Measurements from ENCODE around the gene EFHD1.
A peak's percentile ranks its signal among the peaks of the same experiment; 100 is the strongest.

The EFHD1 gene

GRCh38 chr2:232633413-232634205 is at the start of gene EFHD1:
Gene EFHD1 (plus strand): TSS chr2:232633604. CDS start chr2:232633705, 101 bp downstream.
- DNase-seq (ENCODE audit: low read depth): peak; percentile 49

- no peak for DNase-seq (ENCODE audit: low read depth)
Measured at GRCh38 chr2:232584238-232584637, 49.2 kb upstream of the EFHD1 start.

GRCh38 chr2:232586943-232587505 is 46.4 kb upstream of the EFHD1 start:
- DNase-seq (ENCODE audit: low read depth): no peak

DNA sequence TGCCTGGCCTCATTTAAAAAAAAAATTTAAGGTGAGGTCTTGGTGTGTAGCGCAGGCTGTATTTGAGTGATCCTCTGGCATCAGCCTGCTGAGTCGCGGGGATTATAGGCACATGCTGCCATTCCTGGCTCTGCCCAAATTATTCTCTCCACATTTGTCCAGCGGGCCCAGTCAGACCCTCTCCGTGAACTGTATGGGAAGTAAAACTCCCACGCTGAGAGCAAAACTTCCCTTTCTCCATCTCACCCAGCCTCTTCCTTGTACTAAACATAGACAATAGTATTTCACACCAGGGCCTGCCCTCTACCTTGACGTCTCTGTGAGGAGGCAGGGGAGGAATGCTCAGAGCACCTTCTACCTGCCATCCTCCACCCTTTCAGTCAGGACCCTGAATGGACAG is 45.9 kb upstream of the EFHD1 start:
- DNase-seq (ENCODE audit: low read depth): no peak

- no peak for DNase-seq (ENCODE audit: low read depth)
Measured at GRCh38 chr2:232588031-232588430, 45.4 kb upstream of the EFHD1 start.

DNA sequence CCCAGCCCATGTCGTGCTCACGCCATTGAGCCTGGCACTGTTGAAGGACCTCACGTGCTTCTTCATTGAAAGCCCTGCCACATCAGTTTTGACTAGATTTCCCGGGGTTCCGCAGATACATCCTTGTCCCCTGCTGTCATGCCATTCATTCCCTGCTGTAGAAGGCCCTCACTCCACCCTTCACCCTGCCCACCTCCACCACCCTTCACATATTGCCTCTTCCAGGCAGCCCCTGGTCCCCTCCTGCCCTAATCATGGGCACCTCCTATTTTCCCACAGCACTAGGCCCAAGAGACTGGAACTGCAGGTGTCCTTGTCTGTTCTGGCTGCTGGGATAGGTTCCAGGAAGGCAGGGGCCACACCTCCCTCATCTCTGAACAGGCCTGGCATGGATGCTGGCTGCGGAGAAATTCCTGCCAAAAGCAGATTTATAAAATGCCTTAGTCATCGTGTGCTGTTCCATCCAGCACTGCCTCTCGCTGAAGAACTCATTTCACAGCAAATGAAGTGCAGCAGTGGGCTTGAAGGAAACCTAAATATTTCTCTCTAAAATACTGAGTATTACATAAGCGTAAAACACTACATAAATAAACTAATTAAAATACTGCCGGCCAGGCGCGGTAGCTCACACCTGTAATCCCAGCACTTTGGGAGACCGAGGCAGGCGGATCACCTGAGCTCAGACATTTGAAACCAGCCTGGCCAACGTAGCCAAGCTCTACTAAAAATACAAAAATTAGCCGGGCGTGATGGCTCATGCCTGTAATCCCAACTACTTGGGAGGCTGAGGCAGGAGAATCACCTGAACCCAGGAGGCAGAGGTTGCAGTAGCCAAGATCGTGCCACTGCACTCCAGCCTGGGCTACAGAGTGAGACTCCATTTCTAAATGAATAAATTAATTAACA is 44.5 kb upstream of the EFHD1 start:
- DNase-seq (ENCODE audit: low read depth): peak; percentile 61

GRCh38 chr2:232592772-232593395 is 40.5 kb upstream of the EFHD1 start:
- DNase-seq (ENCODE audit: low read depth): peak; percentile 86

DNA sequence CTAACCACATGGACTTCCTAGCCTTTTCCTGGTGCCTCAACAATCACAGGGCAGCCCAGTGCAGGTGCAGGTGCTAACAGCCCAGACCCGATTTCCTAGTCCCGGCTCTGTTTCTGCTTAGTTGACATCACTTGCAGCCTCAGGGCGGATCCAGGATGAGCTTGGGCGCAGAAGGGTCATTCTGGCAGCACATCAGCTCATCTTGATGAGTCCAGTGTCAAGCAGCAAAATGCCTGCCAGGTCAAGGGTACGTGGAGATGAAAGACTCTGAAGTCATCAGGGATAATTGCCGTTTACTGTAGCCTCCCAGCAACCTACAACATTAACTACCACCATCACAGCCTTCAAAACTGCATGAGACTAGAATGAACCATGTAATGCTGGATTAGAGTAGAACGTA is 39.4 kb upstream of the EFHD1 start:
- no peak for DNase-seq (ENCODE audit: low read depth)

GRCh38 chr2:232597362-232598079 is 35.9 kb upstream of the EFHD1 start:
- no peak for DNase-seq (ENCODE audit: low read depth)

- DNase-seq (ENCODE audit: low read depth): no peak
Measured at GRCh38 chr2:232598293-232598692, 35.1 kb upstream of the EFHD1 start.

DNA sequence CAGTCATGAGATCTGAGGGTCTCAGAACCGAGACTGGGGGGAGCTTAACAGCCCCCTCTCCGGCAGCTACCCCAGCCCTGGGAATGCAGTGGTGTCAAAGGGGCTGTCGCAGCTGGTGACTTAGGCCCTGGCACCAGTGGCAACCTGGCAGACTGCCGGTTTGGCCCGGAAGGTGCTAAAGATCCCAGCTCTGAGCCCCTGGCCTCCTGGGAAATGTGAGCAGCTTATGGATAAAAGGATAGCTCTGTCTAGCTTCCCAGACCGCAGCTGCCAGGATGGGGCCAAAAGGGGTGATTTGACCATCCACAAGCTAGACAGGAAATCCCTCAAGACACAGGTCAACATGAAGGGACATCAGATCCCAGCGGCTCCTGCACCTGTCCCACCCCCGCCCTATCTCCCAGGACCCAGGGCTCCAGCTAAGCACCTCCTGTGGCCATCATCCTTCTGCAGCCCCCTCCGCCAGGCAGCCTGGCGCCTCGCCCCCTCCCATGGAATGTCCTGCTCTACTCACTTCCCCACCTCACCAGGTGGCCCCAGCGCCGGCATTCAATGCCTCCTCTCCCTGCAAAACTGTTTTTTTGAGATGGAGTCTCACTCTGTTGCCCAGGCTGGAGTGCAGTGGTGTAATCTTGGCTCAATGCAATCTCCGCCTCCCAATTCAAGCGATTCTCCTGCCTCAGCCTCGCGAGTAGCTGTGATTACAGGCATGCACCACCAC is 33.2 kb upstream of the EFHD1 start:
- DNase-seq (ENCODE audit: low read depth): no peak

DNA sequence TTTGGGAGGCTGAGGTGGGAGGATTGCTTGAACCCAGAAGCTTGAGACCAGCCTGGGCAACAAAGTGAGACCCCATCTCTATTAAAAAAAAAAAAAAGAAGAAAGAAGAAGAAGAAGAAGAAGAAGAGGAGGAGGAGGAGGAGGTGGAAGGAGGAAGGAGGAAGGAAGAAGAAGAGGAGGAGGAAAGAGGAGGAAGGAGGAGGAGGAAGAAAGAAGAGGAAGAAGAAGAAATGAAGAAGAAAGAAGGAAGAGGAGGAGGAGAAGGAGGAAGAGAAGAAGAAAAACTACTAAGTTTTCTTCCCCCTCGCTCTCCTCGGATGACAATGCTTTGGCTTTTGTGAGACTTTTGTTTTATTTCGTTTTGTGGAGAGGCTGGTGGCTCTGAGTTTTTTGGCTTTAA is 30.1 kb upstream of the EFHD1 start:
- DNase-seq (ENCODE audit: low read depth): no peak

GRCh38 chr2:232604535-232604934 is 28.9 kb upstream of the EFHD1 start:
- no peak for DNase-seq (ENCODE audit: low read depth)

DNA sequence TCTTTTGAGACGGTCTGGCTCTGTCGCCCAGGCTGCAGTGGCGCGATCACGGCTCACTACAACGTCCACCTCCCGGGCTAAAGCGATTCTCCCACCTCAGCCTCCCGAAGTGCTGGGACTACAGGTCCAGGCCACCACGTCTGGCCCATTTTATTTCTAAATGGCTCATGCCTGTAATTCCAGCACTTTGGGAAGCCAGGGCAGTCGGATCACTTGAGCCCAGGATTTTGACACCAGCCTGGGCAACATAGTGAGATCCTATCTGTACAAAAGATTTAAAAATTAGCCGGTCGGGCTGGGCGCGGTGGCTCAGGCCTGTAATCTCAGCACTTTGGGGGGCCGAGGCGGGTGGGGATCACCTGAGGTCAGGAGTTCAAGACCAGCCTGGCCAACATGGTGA is 26.4 kb upstream of the EFHD1 start:
- no peak for DNase-seq (ENCODE audit: low read depth)

- no peak for DNase-seq (ENCODE audit: low read depth)
Measured at GRCh38 chr2:232609607-232610006, 23.8 kb upstream of the EFHD1 start.

DNA sequence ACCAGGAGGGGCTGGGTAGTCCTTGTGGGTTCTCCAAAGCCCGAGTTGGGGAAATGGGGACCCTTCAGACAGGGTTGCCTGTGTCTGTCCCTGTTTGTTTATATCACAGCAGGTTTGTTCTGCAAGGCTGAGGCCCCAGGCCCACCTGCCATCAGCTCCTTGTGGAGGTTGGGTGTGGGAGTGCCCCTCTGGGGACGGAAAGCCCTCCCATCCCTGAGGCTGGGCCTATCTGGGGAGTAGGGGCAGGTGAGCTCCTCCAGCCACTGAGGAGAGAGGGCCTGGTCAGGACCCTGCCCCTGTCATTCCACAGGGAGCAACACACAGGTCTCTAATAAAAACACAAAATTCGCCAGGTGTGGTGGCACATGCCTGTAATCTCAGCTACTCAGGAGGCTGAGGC is 23.3 kb upstream of the EFHD1 start:
- no peak for DNase-seq (ENCODE audit: low read depth)

GRCh38 chr2:232611061-232611460 is 22.3 kb upstream of the EFHD1 start:
- no peak for DNase-seq (ENCODE audit: low read depth)

GRCh38 chr2:232611559-232612218 is 21.7 kb upstream of the EFHD1 start:
- peak; percentile 65 for DNase-seq (ENCODE audit: low read depth)

DNA sequence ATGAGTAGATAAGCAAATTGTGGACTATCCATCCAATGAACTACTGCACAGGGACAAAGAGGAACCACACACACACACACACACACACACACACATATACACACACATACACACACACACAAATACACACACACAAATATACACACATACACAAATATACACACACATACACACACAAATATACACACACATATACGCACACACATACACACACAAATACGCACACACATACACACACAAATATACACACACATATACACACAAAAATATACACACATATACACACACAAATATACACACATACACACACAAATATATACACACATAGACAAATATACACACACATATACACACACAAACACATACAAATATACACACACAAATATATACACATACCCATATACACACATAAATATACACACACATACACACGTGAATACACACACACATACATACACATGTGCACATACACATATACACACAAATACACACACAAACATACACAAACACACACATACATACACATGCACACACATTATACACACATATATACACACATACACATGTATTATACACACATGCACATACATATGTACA is 19.8 kb upstream of the EFHD1 start:
- DNase-seq (ENCODE audit: low read depth): no peak

DNA sequence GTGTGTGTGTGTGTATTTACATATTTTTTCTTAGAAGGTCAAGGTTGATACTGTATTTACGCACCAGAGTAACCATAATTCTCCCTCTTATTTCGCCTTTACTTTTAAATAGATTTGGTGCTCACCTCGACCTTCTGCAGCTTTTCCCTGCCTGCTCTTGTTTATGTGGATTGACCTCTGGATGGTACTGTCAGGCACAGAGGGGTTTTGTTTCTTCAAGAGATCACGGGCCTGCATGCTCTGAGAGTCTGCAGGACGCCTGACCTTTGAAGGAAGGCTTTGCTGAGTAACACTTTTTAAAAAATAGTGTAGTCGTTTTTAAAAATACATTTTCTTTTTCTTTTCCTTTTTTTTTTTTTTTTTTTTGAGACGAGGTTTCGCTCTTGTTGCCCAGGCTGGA is 18.1 kb upstream of the EFHD1 start:
- DNase-seq (ENCODE audit: low read depth): no peak
